Measurements from ENCODE around the gene ZNF485. TPM values are rescaled to one million over a fixed set of nuclear protein-coding genes. Genes with fewer than 3 reads are reported as not detected.
"Not testable (repeated sequence)": the region's sequence is repeated elsewhere in the genome, so short reads cannot be mapped to it uniquely, and the experiment has no call there.

Gene ZNF485
- total RNA-seq, 1 donor from 2014 or later, result 2.7 TPM

DNA sequence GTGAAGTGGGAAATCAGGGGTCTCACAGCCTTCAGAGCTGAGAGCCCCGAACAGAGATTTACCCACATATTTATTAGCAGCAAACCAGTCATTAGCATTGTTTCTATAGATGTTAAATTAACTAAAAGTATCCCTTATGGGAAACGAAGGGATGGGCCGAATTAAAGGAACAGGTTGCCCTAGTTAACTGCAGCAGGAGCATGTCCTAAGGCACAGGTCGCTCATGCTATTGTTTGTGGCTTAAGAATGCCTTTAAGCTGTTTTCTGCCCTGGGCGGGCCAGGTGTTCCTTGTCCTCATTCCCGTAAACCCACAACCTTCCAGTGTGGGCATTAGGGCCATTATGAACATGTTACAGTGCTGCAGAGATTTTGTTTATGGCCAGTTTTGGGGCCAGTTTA is 4.7 kb upstream of the ZNF485 start:
- not testable (repeated sequence) for ATAC-seq; DNase-seq (ENCODE audit: low spot score)

GRCh38 chr10:43605850-43606322 is 352 bp upstream of the ZNF485 start:
- no peak for DNase-seq (ENCODE audit: low spot score)
- ATAC-seq, result peak; percentile 33

- ATAC-seq (no peak), DNase-seq (ENCODE audit: low spot score) (no peak)
Measured at GRCh38 chr10:43607199-43607573, 948 bp downstream of the ZNF485 start.

DNA sequence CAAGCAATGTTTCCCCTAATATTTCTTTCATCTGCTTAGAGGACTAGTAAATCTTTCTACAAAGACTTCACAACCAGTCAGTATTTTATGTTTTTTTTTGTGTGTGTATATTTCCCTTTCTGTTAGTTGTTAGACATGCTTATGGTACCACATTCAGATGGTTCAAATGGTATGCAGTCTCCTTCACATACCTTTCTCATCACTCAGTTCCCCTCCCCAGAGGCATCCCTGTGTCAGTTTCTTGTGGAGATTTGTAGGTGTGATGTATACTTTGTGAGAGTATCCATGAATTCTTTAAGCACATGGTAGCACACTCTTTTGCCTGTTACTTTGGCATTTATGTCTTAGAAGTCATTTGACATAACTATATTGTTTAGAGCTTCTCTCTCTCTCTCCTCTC is 4.4 kb downstream of the ZNF485 start:
- no peak for ATAC-seq
- DNase-seq (ENCODE audit: low spot score), result no peak

DNA sequence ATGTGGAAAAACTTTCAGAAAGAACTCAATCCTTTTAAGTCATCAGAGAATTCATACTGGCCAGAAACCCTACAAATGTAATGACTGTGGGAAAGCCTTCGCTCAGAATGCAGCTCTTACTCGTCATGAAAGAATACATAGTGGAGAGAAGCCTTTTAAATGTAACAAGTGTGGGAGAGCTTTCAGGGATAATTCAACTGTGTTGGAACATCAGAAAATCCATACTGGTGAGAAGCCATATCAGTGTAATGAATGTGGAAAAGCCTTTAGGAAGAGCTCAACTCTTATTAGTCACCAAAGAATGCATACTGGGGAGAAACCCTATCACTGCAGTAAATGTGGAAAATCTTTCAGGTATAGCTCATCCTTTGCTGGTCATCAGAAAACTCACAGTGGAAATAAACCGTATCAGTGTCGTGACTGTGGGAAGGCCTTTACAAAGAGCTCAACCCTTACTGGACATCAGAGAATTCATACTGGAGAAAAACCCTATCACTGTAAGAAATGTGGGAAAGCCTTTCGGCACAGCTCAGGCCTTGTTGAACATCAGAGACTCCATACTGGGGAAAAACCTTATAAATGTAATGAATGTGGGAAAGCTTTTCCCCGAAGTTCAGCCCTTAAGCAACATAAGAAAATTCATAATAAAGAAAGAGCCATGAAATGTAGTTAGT is 10.6 kb downstream of the ZNF485 start:
- no peak for ATAC-seq
- no peak for DNase-seq (ENCODE audit: low spot score)

- ATAC-seq (no peak), DNase-seq (ENCODE audit: low spot score) (no peak)
Measured at GRCh38 chr10:43619368-43619767, 13.1 kb downstream of the ZNF485 start.

DNA sequence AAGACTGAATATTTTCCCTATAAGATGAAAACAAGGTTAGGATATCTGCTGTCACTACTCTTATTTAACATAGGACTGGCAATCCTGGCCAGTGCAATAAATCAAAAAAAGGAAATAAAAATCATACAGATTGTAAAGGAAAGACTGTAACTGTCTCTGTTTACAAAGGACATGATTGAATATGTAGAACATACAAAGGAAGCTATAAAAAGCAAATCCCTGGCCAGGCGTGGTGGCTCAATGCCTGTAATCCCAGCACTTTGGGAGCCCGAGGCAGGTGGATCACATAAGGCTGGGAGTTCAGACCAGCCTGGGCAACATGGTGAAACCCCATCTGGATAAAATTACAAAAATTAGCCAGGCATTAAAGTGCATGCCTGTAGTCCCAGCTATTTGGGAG is 15.8 kb downstream of the ZNF485 start:
- DNase-seq (ENCODE audit: low spot score) (no peak), ATAC-seq (no peak)

- no peak for DNase-seq (ENCODE audit: low spot score)
- peak; percentile 92 for ATAC-seq
Measured at GRCh38 chr10:43623351-43623750, 17.1 kb downstream of the ZNF485 start.

GRCh38 chr10:43627942-43628341 is 21.7 kb downstream of the ZNF485 start:
- DNase-seq (ENCODE audit: low spot score), result no peak
- ATAC-seq, result no peak

GRCh38 chr10:43628956-43629355 is 22.7 kb downstream of the ZNF485 start:
- ATAC-seq, result no peak
- DNase-seq (ENCODE audit: low spot score), result no peak

DNA sequence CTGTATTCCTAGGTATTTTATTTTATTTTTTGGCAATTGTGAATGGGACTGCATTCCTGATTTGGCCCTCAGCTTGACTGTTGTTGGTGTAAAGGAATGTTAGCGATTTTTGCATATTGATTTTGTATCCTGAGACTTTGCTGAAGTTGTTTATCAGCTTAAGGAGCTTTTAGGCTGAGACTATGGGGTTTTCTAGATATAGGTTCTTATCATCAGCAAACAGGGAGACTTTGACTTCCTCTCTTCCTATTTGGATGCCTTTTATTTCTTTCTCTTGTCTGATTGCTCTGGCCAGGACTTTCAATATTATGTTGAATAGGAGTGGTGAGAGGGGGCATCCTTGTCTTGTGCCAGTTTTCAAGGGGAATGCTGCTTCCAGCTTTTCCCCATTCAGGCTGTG is 29.6 kb downstream of the ZNF485 start:
- not testable (repeated sequence) for ATAC-seq; DNase-seq (ENCODE audit: low spot score)

- DNase-seq (ENCODE audit: low spot score), result no peak
- ATAC-seq, result no peak
Measured at GRCh38 chr10:43640603-43641002, 34.4 kb downstream of the ZNF485 start.

DNA sequence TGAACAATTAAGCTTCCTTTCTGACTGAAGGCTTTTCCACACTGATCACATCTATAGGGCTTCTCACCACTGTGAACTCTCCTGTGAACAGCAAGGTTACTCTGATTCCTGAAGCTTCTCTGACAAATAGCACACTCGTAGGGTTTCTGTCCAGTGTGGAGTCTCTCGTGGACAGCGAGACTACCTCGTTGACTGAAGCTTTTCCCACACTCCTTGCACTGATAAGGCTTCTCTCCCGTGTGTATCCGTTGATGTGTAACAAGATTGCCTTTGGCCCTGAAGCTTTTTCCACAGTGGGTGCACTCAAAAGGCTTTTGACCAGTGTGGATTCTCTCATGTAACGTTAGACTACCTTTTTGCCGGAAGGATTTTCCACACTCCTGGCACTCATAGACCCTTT is 38.0 kb downstream of the ZNF485 start:
- ATAC-seq, result no peak
- no peak for DNase-seq (ENCODE audit: low spot score)

GRCh38 chr10:43645866-43646265 is 39.6 kb downstream of the ZNF485 start:
- no peak for DNase-seq (ENCODE audit: low spot score)
- no peak for ATAC-seq

GRCh38 chr10:43647576-43647975 is 41.3 kb downstream of the ZNF485 start:
- no peak for ATAC-seq
- DNase-seq (ENCODE audit: low spot score), result no peak

DNA sequence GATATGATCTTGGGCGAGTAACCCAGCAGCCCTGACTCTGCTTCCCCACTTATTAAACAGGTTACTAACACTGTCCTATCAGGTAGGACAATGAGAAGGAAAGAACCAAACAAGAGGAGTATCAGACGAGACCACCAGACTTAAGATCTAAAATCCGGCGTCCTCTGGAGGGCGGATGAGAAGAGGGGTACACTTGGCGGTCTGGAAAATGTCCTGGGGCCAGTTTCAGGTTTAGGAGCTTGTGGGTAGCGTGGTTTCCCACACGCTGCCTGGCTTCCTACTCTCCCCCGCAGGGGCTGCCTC is 41.8 kb downstream of the ZNF485 start:
- DNase-seq (ENCODE audit: low spot score) (no peak), ATAC-seq (no peak)

- ATAC-seq, result peak; percentile 98
- DNase-seq (ENCODE audit: low spot score), result peak; percentile 91
Measured at GRCh38 chr10:43648398-43649184, 42.4 kb downstream of the ZNF485 start, which contains the start of gene ZNF32. Gene ZNF32, minus strand, starts transcription at chr10:43648881. Its CDS starts 2,748 bp downstream, at chr10:43646133.

GRCh38 chr10:43649185-43649523 is 42.9 kb downstream of the ZNF485 start:
- ATAC-seq (peak; percentile 26), DNase-seq (ENCODE audit: low spot score) (no peak)

GRCh38 chr10:43653746-43654145 is 47.5 kb downstream of the ZNF485 start:
- DNase-seq (ENCODE audit: low spot score), result no peak
- no peak for ATAC-seq

GRCh38 chr10:43655311-43655710 is 49.1 kb downstream of the ZNF485 start:
- no peak for DNase-seq (ENCODE audit: low spot score)
- no peak for ATAC-seq

GRCh38 chr10:43658227-43658626 is 52.0 kb downstream of the ZNF485 start:
- DNase-seq (ENCODE audit: low spot score) (no peak), ATAC-seq (no peak)

- ATAC-seq, result no peak
- DNase-seq (ENCODE audit: low spot score), result no peak
Measured at GRCh38 chr10:43665054-43665453, 58.8 kb downstream of the ZNF485 start.

DNA sequence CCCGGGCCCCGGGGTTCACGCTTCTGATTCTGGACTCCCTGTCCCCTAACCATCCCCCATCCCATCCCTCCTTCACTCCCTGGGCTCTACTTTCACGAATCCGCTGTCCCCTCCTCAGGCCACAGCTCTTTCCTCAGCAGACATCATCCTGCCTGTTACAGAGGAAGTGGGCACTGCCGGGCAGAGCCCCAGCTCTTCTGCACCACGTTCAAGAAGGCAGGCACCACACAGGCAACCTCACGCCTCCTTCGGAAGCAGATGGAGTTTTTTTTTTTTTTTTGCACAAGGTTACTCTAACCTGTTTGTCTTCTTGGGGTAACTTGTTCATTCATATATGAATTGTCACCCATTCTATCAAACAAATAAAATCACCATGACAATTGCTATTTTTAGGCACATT is 60.3 kb downstream of the ZNF485 start:
- DNase-seq (ENCODE audit: low spot score) (no peak), ATAC-seq (no peak)
